DLD1 (cell line): ENCODE measurements around the gene FMO1.
"Not testable (repeated sequence)": the region's sequence is repeated elsewhere in the genome, so short reads cannot be mapped to it uniquely, and the experiment has no call there.

ENCODE experiments used
- in situ Hi-C: cut with HindIII; loops from 2 replicates; pipeline ENCODE4 v1.10.0; 2017; ENCODE audit warnings: low sequenced_read_pairs

Gene FMO1

DNA sequence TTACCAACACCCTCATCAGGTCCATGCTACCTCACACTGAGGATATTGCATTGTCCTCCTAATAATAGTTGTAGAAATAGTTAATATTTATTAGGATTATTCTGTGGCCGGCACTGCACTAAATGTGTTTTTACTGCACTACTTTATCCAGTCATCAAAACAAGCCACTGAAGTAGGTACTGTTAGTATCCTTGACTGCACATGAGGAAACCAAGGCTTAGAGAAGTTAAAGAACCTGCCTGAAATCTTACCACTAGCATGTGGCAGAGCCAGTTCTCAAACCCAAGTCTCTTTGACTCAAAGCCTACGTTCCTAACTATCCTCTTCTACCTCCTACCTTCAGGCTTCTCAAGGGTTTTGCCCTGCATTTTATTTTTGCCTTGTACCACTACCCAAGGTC is 30.9 kb downstream of the FMO1 start:
- in situ Hi-C loops = no loop called here

DNA sequence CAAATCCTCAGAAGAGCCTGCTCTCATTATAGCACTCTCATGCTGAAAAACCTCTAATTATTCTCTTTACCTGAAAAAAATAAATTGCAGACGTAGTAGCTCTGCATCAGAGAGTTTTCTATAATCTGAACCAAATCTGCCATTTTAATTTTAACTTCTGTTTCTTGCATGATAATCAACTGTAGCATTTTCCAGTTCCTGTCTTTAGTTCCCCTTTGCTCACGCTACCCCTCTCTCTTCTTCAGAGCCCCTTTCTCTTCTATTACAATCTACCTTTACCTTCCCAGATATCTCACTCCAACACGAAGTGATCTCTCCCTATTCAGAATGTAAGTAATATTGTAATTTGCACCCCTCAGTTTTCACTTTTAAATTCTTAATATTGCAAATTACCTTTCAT is 31.4 kb downstream of the FMO1 start:
- in situ Hi-C loops = no loop called here

DNA sequence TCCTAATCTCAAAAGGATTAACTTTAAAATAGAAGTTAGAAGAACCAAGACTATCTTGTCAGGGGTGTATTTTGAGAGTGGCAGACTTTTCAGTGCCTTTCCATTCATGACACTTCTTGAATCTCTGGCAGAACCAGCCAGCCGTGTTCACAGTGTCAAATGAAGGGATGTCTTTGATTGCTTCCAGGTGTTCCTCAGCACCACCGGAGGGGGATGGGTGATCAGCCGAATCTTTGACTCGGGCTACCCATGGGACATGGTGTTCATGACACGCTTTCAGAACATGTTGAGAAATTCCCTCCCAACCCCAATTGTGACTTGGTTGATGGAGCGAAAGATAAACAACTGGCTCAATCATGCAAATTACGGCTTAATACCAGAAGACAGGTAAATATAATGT is 32.3 kb downstream of the FMO1 start:
- in situ Hi-C loops = no loop called here

DNA sequence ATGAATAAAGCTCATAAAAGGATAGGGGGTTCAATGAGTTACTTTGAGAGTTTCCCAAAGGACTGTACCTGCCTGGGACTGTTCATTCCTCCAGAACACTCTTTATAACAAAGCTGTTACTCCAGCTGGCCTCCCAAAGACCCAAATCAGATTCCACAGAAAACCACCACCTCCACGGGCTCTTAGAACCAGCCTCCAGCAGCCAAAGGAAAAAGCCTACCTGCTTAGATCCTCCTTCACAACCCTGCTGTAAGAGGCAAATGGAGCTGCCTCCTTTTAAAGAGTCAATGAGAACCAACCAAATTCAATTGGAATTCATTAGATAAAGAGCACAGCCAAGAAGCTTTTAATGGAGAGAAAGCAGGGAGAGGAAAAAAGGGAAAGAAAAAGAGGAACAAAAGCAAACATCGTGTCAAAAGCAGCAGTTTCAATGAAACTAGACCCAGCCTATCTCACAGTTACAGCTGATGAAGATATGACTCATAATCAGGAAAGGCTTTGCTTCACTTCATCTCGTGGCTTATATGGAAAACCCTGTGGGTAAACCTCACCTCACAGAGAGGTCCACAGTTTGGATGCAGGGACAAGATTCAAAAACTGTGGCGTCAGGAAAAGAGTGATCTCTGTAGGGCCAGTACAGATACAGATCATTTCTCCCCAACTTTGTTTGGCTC is 37.9 kb downstream of the FMO1 start:
- in situ Hi-C loops = no loop called here

GRCh38 chr1:171290621-171291020 is 42.3 kb downstream of the FMO1 start:
- in situ Hi-C loops = no loop called here

DNA sequence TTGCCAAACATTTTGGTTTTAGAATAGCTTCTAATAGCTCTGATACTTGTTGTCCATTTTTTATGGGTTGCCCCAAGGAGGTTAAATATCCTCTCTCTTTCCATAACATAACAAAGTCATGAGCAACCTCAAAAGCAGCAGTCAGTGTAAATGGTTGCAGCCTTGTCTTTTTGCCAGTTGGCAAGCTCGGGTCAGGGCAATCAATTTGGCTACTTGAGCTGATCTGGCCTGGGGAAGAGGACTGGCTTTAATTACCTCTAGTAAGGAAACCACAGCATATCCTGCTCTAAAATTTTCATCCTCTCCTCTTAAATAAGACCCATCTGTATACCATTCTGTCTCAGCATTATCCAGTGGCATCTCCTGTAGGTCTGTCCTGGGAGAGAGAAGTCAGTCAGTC is 44.5 kb downstream of the FMO1 start:
- in situ Hi-C loops = no loop called here

- in situ Hi-C loops = not testable (repeated sequence)
Observed at GRCh38 chr1:171295383-171295782, 47.1 kb downstream of the FMO1 start.

GRCh38 chr1:171295821-171296220 is 47.5 kb downstream of the FMO1 start:
- in situ Hi-C loops = no loop called here

DNA sequence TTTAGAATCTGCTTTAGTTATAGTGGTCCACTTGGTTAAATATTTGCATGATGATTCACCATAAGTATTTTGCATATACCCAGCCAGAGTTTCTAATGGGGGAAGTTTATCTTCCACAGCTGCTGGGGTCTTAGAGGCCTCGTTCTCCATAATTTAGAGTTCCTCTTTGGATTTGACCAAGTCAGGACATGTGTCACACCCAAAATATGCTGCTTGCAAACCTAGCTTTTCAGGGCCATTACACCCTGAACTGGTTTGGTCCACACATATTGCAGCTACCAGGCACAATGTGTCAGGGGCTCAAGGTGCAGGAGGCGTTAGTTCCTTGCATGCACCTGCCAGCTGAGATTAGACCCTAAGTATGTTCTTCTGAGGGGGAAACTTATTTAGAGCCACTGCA is 48.6 kb downstream of the FMO1 start:
- in situ Hi-C loops = no loop called here

DNA sequence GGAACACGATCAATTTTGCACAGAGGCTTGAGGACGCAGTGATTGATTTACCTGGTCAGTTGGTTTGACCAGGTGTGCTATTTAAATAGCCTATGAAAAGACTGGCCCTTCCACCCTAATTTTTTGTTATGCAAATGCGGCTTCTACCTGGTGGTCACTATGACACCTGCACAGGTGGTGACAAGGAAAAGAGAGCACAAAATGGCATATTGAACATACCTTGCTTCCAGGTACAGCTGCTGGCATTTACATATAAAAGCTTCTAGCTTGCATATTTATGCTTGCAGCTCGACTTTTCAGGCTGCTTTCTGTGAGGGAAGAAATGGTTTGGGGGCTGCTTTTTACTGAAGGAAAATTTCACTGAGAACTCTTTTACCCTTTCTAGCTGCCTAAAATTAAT is 50.4 kb downstream of the FMO1 start:
- in situ Hi-C loops = no loop called here

DNA sequence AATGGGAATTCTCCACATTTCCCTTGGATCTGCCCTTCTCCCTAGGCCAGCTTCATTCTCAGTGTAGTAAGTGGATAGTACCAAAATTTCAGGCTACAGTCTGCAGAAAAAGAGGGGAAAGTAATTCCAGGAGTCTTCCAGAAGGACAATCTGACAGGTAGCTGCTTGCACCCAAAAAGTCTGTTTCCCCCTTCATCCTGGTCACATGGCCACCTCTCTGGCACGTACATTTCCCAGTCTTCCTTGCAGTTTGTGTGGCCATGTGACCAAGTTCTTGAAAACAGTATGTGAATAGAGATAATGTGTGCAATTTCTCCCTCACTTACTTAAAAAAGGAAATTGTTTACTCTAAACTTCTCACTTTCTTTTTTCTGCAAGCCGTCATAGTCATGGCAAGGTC is 51.0 kb downstream of the FMO1 start:
- in situ Hi-C loops = no loop called here

DNA sequence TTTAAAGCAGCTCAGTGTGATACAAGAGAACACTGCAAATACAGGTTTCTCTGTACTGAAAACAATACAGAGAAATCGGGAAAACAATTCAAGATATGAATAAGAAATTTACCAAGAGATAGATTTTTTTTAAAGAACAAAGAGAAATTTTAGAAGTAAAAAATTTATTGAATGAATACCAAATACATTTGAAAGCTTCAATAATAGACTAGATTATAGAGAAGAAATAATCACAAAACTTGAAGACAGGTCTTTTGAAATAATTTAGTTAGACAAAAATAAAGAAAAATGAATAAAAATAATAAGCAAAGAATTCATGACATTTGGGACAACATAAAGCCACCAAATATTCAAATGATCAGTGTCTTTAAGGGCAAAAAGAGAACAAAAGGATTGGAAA is 52.1 kb downstream of the FMO1 start:
- in situ Hi-C loops = no loop called here

DNA sequence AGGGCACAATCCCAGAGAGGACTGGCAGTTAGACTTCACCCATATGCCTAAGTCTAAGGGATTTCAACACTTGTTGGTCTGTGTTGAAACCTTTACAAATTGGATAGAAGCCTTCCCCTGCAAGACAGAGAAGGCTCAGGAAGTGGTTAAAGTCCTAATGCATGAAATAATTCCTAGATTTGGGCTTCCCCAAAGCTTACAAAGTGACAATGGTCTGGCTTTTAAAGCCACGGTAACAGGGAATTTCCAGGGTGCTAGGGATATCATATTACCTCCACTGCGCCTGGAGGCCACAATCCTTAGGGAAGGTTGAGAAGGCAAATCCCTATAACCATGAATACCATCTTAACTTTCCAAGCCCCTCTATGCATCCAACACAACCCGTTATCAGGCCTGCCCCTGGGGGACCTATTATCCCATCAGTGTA is 62.4 kb downstream of the FMO1 start:
- in situ Hi-C loops = no loop called here

- in situ Hi-C loops = no loop called here
Observed at GRCh38 chr1:171311771-171312558, 63.7 kb downstream of the FMO1 start.

- in situ Hi-C loops = no loop called here
Observed at GRCh38 chr1:171313319-171313834, 65.1 kb downstream of the FMO1 start.

DNA sequence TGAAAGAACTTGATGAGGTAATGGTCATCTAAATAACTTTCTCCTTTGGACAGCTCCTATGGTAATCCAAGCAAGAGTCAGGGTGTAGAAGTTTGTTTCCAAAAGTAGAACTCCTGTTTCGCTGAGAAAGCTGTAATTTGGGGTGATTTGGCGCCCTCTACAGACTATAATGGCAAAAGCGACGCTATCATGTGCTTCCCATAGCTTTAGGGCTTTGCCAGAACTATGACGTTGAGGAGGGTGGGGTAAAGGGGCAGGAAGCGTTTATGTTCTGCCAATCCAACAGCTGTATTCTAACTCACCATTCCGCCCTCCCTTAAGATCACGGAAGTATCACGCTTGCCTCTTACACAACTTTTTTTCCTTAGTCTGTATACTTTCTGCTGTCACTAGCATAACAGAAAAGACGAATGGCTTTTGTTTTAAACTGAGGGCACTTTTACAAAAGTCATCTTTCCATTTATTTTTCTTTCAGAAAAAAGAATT is 65.6 kb downstream of the FMO1 start, which contains the start of gene FMO4:
FMO4 (plus strand) TSS at position 349 of the 486 bp plus-strand sequence. CDS start 5,643 bp downstream, outside the sequence.
- in situ Hi-C loops = no loop called here

GRCh38 chr1:171329251-171329650 is 81.0 kb downstream of the FMO1 start:
- in situ Hi-C loops = no loop called here

GRCh38 chr1:171334024-171334640 is 85.8 kb downstream of the FMO1 start:
- in situ Hi-C loops = no loop called here
